Measurements from ENCODE around the gene MPHOSPH9.
A peak's percentile ranks its signal among the peaks of the same experiment; 100 is the strongest.

The MPHOSPH9 gene

GRCh38 chr12:123120452-123121166, 112.3 kb downstream of the MPHOSPH9 start:
- H4K8ac ChIP-seq (ENCODE audit: low read depth, low read length), result no peak overlapping the region
- no peak overlapping the region for H3K4me3 ChIP-seq (ENCODE audit: low read length in 2 of 2)
- H3K4me2 ChIP-seq (ENCODE audit: insufficient read depth, low read length, poor library complexity, severe bottlenecking), result no peak overlapping the region
- H3K36me3 ChIP-seq (replicated peaks in 1 of 2; ENCODE audit: control insufficient read depth in 2 of 2, insufficient read depth in 2 of 2, low read length in 2 of 2), result no peaks in the 10 kb centered on the region
- H4K91ac ChIP-seq (ENCODE audit: low read depth, low read length, poor library complexity), result no peak overlapping the region
- no peaks in the 10 kb centered on the region for H3K27me3 ChIP-seq (ENCODE audit: control insufficient read depth in 3 of 3, insufficient read depth in 3 of 3, low read depth in 1 of 3, low read length in 3 of 3)
- H3K79me1 ChIP-seq (ENCODE audit: low read depth, low read length), result no peaks in the 10 kb centered on the region
- H2BK5ac ChIP-seq (ENCODE audit: low read length), result no peak overlapping the region
- H3K4ac ChIP-seq (ENCODE audit: low read length), result no peak overlapping the region
- no peak overlapping the region for H2BK15ac ChIP-seq (ENCODE audit: low read length)
- H2BK120ac ChIP-seq (ENCODE audit: low read depth, low read length), result no peak overlapping the region
- no peak overlapping the region for H3K14ac ChIP-seq (ENCODE audit: low read length)
- DNase-seq (ENCODE audit: low spot score), result no peak
- H2AK5ac ChIP-seq (ENCODE audit: low read depth, low read length), result no peak overlapping the region
- H2AFZ ChIP-seq (ENCODE audit: low read length), result no peak overlapping the region
- no peak overlapping the region for H3K9ac ChIP-seq (ENCODE audit: low read depth, low read length, poor library complexity)
- H3K4me1 ChIP-seq (ENCODE audit: control insufficient read depth in 2 of 2, insufficient read depth in 1 of 2, low read depth in 1 of 2, low read length in 2 of 2), result peaks cover 3% of the 10 kb centered on the region in 2 donors
- H3K23ac ChIP-seq (ENCODE audit: low read depth, low read length, poor library complexity), result no peak overlapping the region
- no peak overlapping the region for H2BK12ac ChIP-seq (ENCODE audit: low read length)
- WGBS, 2 donors (ENCODE audit: extremely low coverage in 2 of 2, insufficient read length in 2 of 2, insufficient replicate concordance in 1 of 2), result no CpG with 5 or more reads among the region's 3 CpGs
- H3K18ac ChIP-seq (ENCODE audit: low read length), result no peak overlapping the region
- no peaks in the 10 kb centered on the region for H3K9me3 ChIP-seq (replicated peaks in 1 of 2; ENCODE audit: control insufficient read depth in 2 of 2, insufficient read depth in 1 of 2, low read depth in 1 of 2, low read length in 2 of 2)
- no peak overlapping the region for H3K27ac ChIP-seq (replicated peaks; ENCODE audit: low read length)

DNA sequence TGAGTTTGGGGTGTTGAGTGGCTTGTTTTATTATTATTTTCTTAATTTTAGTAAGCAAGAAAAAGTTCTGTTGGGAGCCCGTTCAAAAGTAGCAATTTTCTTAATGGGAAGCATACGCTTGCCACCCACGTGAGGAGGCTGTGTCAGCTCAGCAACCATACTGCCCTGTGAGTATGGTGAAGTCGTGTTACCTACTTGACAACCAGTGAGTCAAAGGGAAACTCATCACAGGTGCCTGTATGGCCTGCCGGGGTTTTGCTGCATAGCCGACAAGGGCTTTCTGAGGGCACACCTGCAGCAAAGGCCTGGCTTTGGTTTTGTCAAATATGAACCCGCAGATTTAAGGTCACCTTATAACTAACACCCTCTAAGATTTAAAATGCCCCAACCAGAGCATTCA, 113.1 kb downstream of the MPHOSPH9 start:
- no peak overlapping the region for H4K91ac ChIP-seq (ENCODE audit: low read depth, low read length, poor library complexity)
- H3K9me3 ChIP-seq (replicated peaks in 1 of 2; ENCODE audit: control insufficient read depth in 2 of 2, insufficient read depth in 1 of 2, low read depth in 1 of 2, low read length in 2 of 2), result no peaks in the 10 kb centered on the region
- H3K4me2 ChIP-seq (ENCODE audit: insufficient read depth, low read length, poor library complexity, severe bottlenecking), result no peak overlapping the region
- H3K79me1 ChIP-seq (ENCODE audit: low read depth, low read length), result no peaks in the 10 kb centered on the region
- no peak overlapping the region for H3K23ac ChIP-seq (ENCODE audit: low read depth, low read length, poor library complexity)
- no peak overlapping the region for H2AFZ ChIP-seq (ENCODE audit: low read length)
- H2BK15ac ChIP-seq (ENCODE audit: low read length), result no peak overlapping the region
- H3K9ac ChIP-seq (ENCODE audit: low read depth, low read length, poor library complexity), result no peak overlapping the region
- H3K4ac ChIP-seq (ENCODE audit: low read length), result no peak overlapping the region
- H2BK5ac ChIP-seq (ENCODE audit: low read length), result no peak overlapping the region
- no peaks in the 10 kb centered on the region for H3K27me3 ChIP-seq (ENCODE audit: control insufficient read depth in 3 of 3, insufficient read depth in 3 of 3, low read depth in 1 of 3, low read length in 3 of 3)
- H4K8ac ChIP-seq (ENCODE audit: low read depth, low read length), result no peak overlapping the region
- H2BK12ac ChIP-seq (ENCODE audit: low read length), result no peak overlapping the region
- no CpG with 5 or more reads among the region's 7 CpGs for WGBS, 2 donors (ENCODE audit: extremely low coverage in 2 of 2, insufficient read length in 2 of 2, insufficient replicate concordance in 1 of 2)
- H3K27ac ChIP-seq (replicated peaks; ENCODE audit: low read length), result no peak overlapping the region
- DNase-seq (ENCODE audit: low spot score), result no peak
- no peak overlapping the region for H2AK5ac ChIP-seq (ENCODE audit: low read depth, low read length)
- no peaks in the 10 kb centered on the region for H3K36me3 ChIP-seq (replicated peaks in 1 of 2; ENCODE audit: control insufficient read depth in 2 of 2, insufficient read depth in 2 of 2, low read length in 2 of 2)
- no peak overlapping the region for H3K14ac ChIP-seq (ENCODE audit: low read length)
- H3K18ac ChIP-seq (ENCODE audit: low read length), result no peak overlapping the region
- H3K4me1 ChIP-seq (ENCODE audit: control insufficient read depth in 2 of 2, insufficient read depth in 1 of 2, low read depth in 1 of 2, low read length in 2 of 2), result peaks cover 3 to 8% of the 10 kb centered on the region in 2 donors
- H3K4me3 ChIP-seq (ENCODE audit: low read length in 2 of 2), result no peak overlapping the region
- no peak overlapping the region for H2BK120ac ChIP-seq (ENCODE audit: low read depth, low read length)

- Histone ChIP-seq H4K8ac (ENCODE audit: low read depth, low read length) (no peak overlapping the region), H3K27me3 (ENCODE audit: control insufficient read depth in 3 of 3, insufficient read depth in 3 of 3, low read depth in 1 of 3, low read length in 3 of 3) (no peaks in the 10 kb centered on the region), H3K9ac (ENCODE audit: low read depth, low read length, poor library complexity) (peak overlapping the region; percentile 78), H2BK15ac (ENCODE audit: low read length) (no peak overlapping the region), H3K9me3 (replicated peaks in 1 of 2; ENCODE audit: control insufficient read depth in 2 of 2, insufficient read depth in 1 of 2, low read depth in 1 of 2, low read length in 2 of 2) (no peaks in the 10 kb centered on the region), H2BK5ac (ENCODE audit: low read length) (no peak overlapping the region), H3K36me3 (replicated peaks in 1 of 2; ENCODE audit: control insufficient read depth in 2 of 2, insufficient read depth in 2 of 2, low read length in 2 of 2) (no peaks in the 10 kb centered on the region), H3K23ac (ENCODE audit: low read depth, low read length, poor library complexity) (no peak overlapping the region), H3K4me3 (ENCODE audit: low read length in 2 of 2) (no peak overlapping the region), H2BK120ac (ENCODE audit: low read depth, low read length) (no peak overlapping the region), H2AK5ac (ENCODE audit: low read depth, low read length) (no peak overlapping the region), H3K79me1 (ENCODE audit: low read depth, low read length) (no peaks in the 10 kb centered on the region), H2BK12ac (ENCODE audit: low read length) (peak overlapping the region; percentile 28), H4K91ac (ENCODE audit: low read depth, low read length, poor library complexity) (no peak overlapping the region), H3K18ac (ENCODE audit: low read length) (peak overlapping the region; percentile 49), H3K27ac (replicated peaks; ENCODE audit: low read length) (no peak overlapping the region), H3K4me1 (ENCODE audit: control insufficient read depth in 2 of 2, insufficient read depth in 1 of 2, low read depth in 1 of 2, low read length in 2 of 2) (peaks cover 3 to 8% of the 10 kb centered on the region in 2 donors), H3K4me2 (ENCODE audit: insufficient read depth, low read length, poor library complexity, severe bottlenecking) (no peak overlapping the region), H3K4ac (ENCODE audit: low read length) (no peak overlapping the region), H3K14ac (ENCODE audit: low read length) (no peak overlapping the region), H2AFZ (ENCODE audit: low read length) (no peak overlapping the region)
- no peak for DNase-seq (ENCODE audit: low spot score)
- no CpG with 5 or more reads among the region's 8 CpGs for WGBS, 2 donors (ENCODE audit: extremely low coverage in 2 of 2, insufficient read length in 2 of 2, insufficient replicate concordance in 1 of 2)
Measured at GRCh38 chr12:123118497-123118896, 114.4 kb downstream of the MPHOSPH9 start.

- no peak overlapping the region for H3K27ac ChIP-seq (replicated peaks; ENCODE audit: low read length)
- H4K8ac ChIP-seq (ENCODE audit: low read depth, low read length), result no peak overlapping the region
- H3K79me1 ChIP-seq (ENCODE audit: low read depth, low read length), result no peaks in the 10 kb centered on the region
- no peak overlapping the region for H3K9ac ChIP-seq (ENCODE audit: low read depth, low read length, poor library complexity)
- no peak overlapping the region for H2BK5ac ChIP-seq (ENCODE audit: low read length)
- no CpG with 5 or more reads among the region's 8 CpGs for WGBS, 2 donors (ENCODE audit: extremely low coverage in 2 of 2, insufficient read length in 2 of 2, insufficient replicate concordance in 1 of 2)
- H2BK15ac ChIP-seq (ENCODE audit: low read length), result no peak overlapping the region
- no peak overlapping the region for H2BK12ac ChIP-seq (ENCODE audit: low read length)
- H2AK5ac ChIP-seq (ENCODE audit: low read depth, low read length), result no peak overlapping the region
- no peak overlapping the region for H3K14ac ChIP-seq (ENCODE audit: low read length)
- no peak overlapping the region for H3K23ac ChIP-seq (ENCODE audit: low read depth, low read length, poor library complexity)
- no peak overlapping the region for H2BK120ac ChIP-seq (ENCODE audit: low read depth, low read length)
- H3K4me1 ChIP-seq (ENCODE audit: control insufficient read depth in 2 of 2, insufficient read depth in 1 of 2, low read depth in 1 of 2, low read length in 2 of 2), result peaks cover 15 to 29% of the 10 kb centered on the region in 2 donors
- H4K91ac ChIP-seq (ENCODE audit: low read depth, low read length, poor library complexity), result no peak overlapping the region
- no peak overlapping the region for H3K4me2 ChIP-seq (ENCODE audit: insufficient read depth, low read length, poor library complexity, severe bottlenecking)
- no peaks in the 10 kb centered on the region for H3K36me3 ChIP-seq (replicated peaks in 1 of 2; ENCODE audit: control insufficient read depth in 2 of 2, insufficient read depth in 2 of 2, low read length in 2 of 2)
- H3K18ac ChIP-seq (ENCODE audit: low read length), result no peak overlapping the region
- H3K9me3 ChIP-seq (replicated peaks in 1 of 2; ENCODE audit: control insufficient read depth in 2 of 2, insufficient read depth in 1 of 2, low read depth in 1 of 2, low read length in 2 of 2), result no peaks in the 10 kb centered on the region
- H3K27me3 ChIP-seq (ENCODE audit: control insufficient read depth in 3 of 3, insufficient read depth in 3 of 3, low read depth in 1 of 3, low read length in 3 of 3), result no peaks in the 10 kb centered on the region
- H2AFZ ChIP-seq (ENCODE audit: low read length), result no peak overlapping the region
- no peak for DNase-seq (ENCODE audit: low spot score)
- no peak overlapping the region for H3K4me3 ChIP-seq (ENCODE audit: low read length in 2 of 2)
- H3K4ac ChIP-seq (ENCODE audit: low read length), result no peak overlapping the region
Measured at GRCh38 chr12:123115409-123116121, 117.4 kb downstream of the MPHOSPH9 start.
